ENCODE measurements around the gene KCNMA1. TPM values are rescaled to one million over a fixed set of nuclear protein-coding genes. Genes with fewer than 3 reads are reported as not detected.

The KCNMA1 gene
- total RNA-seq, 1 experiment from 2014 or later = 20.7 TPM

GRCh38 chr10:76981251-76981650 lies 656.4 kb downstream of the KCNMA1 start:
- BruUV-seq (replicated peaks) = no TSS peak
- Mint-ChIP-seq H3K27me3 (ENCODE audit: insufficient read depth, unreplicated experiment) (peaks cover 2% of the 10 kb centered on the region), H3K4me3 (ENCODE audit: unreplicated experiment) (no peak overlapping the region), H3K9me3 (ENCODE audit: unreplicated experiment) (no peaks in the 10 kb centered on the region), H3K27ac (ENCODE audit: unreplicated experiment) (no peak overlapping the region), H3K36me3 (ENCODE audit: insufficient read depth, unreplicated experiment) (no peaks in the 10 kb centered on the region), H3K4me1 (ENCODE audit: low read depth, unreplicated experiment) (no peaks in the 10 kb centered on the region)
- Histone ChIP-seq H3K27me3 (replicated peaks; ENCODE audit: control insufficient read depth, insufficient read depth, low read length) (no peaks in the 10 kb centered on the region), H3K4me3 (ENCODE audit: low read depth, low read length) (no peak overlapping the region), H3K9me3 (no peaks in the 10 kb centered on the region), H3K4me1 (no peaks in the 10 kb centered on the region), H3K36me3 (ENCODE audit: control insufficient read depth, insufficient read depth, low read length) (no peaks in the 10 kb centered on the region)
- intact Hi-C loops (cut with micrococcal nuclease; ENCODE audit: unreplicated experiment) = loop anchor here (10.0 kb wide), 1 partner anchor 136 kb away; no protein-coding TSS in a partner anchor
- ChIA-PET POLR2A (no interaction called here), CTCF (no interaction called here)
- TF ChIP-seq CTCF (IDR thresholded peaks at IDR 0.05; ENCODE audit: insufficient read depth in 1 of 2, low read depth in 1 of 2, low read length in 1 of 2, severe bottlenecking in 1 of 2, unreplicated experiment in 1 of 2) = no peak
- no peak for DNase-seq

GRCh38 chr10:76977901-76978300 lies 659.7 kb downstream of the KCNMA1 start:
- no TSS peak for BruUV-seq (replicated peaks)
- H3K27me3 Mint-ChIP-seq (ENCODE audit: insufficient read depth, unreplicated experiment) = peaks cover 2% of the 10 kb centered on the region
- H3K4me1 ChIP-seq = 0 out of 2 replicates have a peak, but pooled peaks cover 8% of the 10 kb centered on the region
- H3K4me3 Mint-ChIP-seq (ENCODE audit: unreplicated experiment) = no peak overlapping the region
- POLR2A ChIA-PET = no interaction called here
- H3K27me3 ChIP-seq (replicated peaks; ENCODE audit: control insufficient read depth, insufficient read depth, low read length) = no peaks in the 10 kb centered on the region
- intact Hi-C loops (cut with micrococcal nuclease; ENCODE audit: unreplicated experiment) = no loop called here
- H3K36me3 ChIP-seq (ENCODE audit: control insufficient read depth, insufficient read depth, low read length) = no peaks in the 10 kb centered on the region
- H3K36me3 Mint-ChIP-seq (ENCODE audit: insufficient read depth, unreplicated experiment) = no peaks in the 10 kb centered on the region
- no peak for TF ChIP-seq CTCF (IDR thresholded peaks at IDR 0.05; ENCODE audit: insufficient read depth in 1 of 2, low read depth in 1 of 2, low read length in 1 of 2, severe bottlenecking in 1 of 2, unreplicated experiment in 1 of 2)
- H3K27ac Mint-ChIP-seq (ENCODE audit: unreplicated experiment) = no peak overlapping the region
- CTCF ChIA-PET = no interaction called here
- no peak overlapping the region for H3K4me3 ChIP-seq (ENCODE audit: low read depth, low read length)
- peaks cover 9% of the 10 kb centered on the region for H3K4me1 Mint-ChIP-seq (ENCODE audit: low read depth, unreplicated experiment)
- H3K9me3 Mint-ChIP-seq (ENCODE audit: unreplicated experiment) = no peaks in the 10 kb centered on the region
- DNase-seq = no peak
- no peaks in the 10 kb centered on the region for H3K9me3 ChIP-seq

GRCh38 chr10:76977046-76977445 lies 660.6 kb downstream of the KCNMA1 start:
- Histone ChIP-seq H3K4me1 (0 out of 2 replicates have a peak, but pooled peaks cover 8% of the 10 kb centered on the region), H3K27me3 (replicated peaks; ENCODE audit: control insufficient read depth, insufficient read depth, low read length) (no peaks in the 10 kb centered on the region), H3K36me3 (ENCODE audit: control insufficient read depth, insufficient read depth, low read length) (no peaks in the 10 kb centered on the region), H3K4me3 (ENCODE audit: low read depth, low read length) (no peak overlapping the region), H3K9me3 (no peaks in the 10 kb centered on the region)
- Mint-ChIP-seq H3K4me1 (ENCODE audit: low read depth, unreplicated experiment) (peaks cover 9% of the 10 kb centered on the region), H3K9me3 (ENCODE audit: unreplicated experiment) (no peaks in the 10 kb centered on the region), H3K27ac (ENCODE audit: unreplicated experiment) (no peak overlapping the region), H3K4me3 (ENCODE audit: unreplicated experiment) (no peak overlapping the region), H3K36me3 (ENCODE audit: insufficient read depth, unreplicated experiment) (no peaks in the 10 kb centered on the region), H3K27me3 (ENCODE audit: insufficient read depth, unreplicated experiment) (peaks cover 2% of the 10 kb centered on the region)
- intact Hi-C loops (cut with micrococcal nuclease; ENCODE audit: unreplicated experiment) = no loop called here
- no TSS peak for BruUV-seq (replicated peaks)
- no peak for TF ChIP-seq CTCF (IDR thresholded peaks at IDR 0.05; ENCODE audit: insufficient read depth in 1 of 2, low read depth in 1 of 2, low read length in 1 of 2, severe bottlenecking in 1 of 2, unreplicated experiment in 1 of 2)
- no peak for DNase-seq
- ChIA-PET CTCF (no interaction called here), POLR2A (no interaction called here)
